Stimulated activated naive B cell treated with anti-CD40 and anti-IgM and Interleukin-4, amounts not matched to agents 10 μg/mL and 1 μg/mL and 100 μg/mL, for 72 hours (primary cell): ENCODE data around the gene EDRF1.

Source experiments
- ATAC-seq, 2 donors: fragments of 150-1000 bp; cut with Tn5 transposase; replicated peaks; 2 replicates each; pipeline ENCODE4 v1.10.0; 2021; ENCODE audit warnings: moderate library complexity in 1 of 2
- DNase-seq: peaks from one replicate; pipeline ENCODE4 v3.0.0; 2021
- H3K27ac Mint-ChIP-seq: one replicate; pipeline ENCODE4 v1.8.0; 2022; ENCODE audit warnings: mild to moderate bottlenecking, mixed read lengths
- H3K27me3 Mint-ChIP-seq, 2 donors: one replicate each; pipeline ENCODE4 v1.8.0; 2022; ENCODE audit warnings: mixed read lengths in 2 of 2
- H3K36me3 Mint-ChIP-seq, 2 donors: one replicate each; pipeline ENCODE4 v1.8.0; 2022; ENCODE audit warnings: mixed read lengths in 2 of 2, mild to moderate bottlenecking in 1 of 2
- H3K4me1 Mint-ChIP-seq, 2 donors: one replicate each; pipeline ENCODE4 v1.8.0; 2022; ENCODE audit warnings: mixed read lengths in 2 of 2, mild to moderate bottlenecking in 1 of 2
- H3K4me3 Mint-ChIP-seq, 2 donors: one replicate each; pipeline ENCODE4 v1.8.0; 2022; ENCODE audit warnings: mild to moderate bottlenecking in 2 of 2, mixed read lengths in 2 of 2, moderate library complexity in 1 of 2
- H3K9me3 Mint-ChIP-seq, 2 donors: one replicate each; pipeline ENCODE4 v1.8.0; 2022; ENCODE audit warnings: mixed read lengths in 2 of 2, mild to moderate bottlenecking in 1 of 2

Gene EDRF1

DNA sequence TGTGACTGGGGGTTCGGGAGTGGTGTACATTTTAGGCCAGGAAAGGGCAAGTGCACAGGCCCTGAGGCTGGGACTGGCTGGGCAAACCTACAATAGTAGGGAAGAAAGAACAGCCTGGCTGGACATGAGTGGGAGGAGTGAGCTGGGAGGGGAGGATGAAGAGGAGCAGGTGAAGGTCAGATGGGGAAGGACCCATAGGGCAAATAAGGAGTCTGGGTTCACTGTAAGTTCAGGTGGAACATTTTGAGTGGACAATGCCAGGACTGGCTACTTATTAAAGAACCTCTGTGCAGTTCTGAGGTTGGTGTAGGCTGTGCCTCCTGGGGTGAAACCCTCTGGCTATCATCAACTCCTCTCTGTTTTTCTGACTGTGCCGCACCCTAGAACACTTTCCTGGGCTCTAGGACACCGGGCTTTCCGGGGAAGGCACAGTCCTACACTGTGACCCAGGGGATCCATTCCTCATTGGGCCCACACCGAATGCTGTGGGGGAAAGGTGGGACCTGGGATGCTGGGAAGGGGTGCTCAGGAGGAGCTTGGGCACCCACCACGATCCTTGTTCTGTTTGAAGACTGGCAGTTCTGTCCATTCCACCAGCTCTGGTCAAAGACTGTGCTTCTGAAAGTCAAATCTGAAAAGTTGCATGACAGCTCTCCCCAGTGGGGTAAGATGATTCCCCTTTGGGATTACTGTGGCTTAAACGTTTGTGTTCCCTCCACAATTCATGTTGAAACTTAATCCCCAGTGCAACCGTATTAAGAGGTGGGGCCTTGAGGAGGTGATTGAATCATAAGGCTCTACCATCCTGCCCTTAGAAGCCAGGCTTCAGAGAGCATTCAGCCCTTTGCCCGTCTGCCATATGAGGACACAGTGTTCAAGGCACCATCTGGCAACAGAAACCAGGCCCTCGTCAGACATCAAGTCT, 60.2 kb downstream of the EDRF1 start:
- DNase-seq (no peak), ATAC-seq (no peak)
- Mint-ChIP-seq H3K27ac (no peak overlapping the region), H3K4me3 (no peak overlapping the region), H3K9me3 (no peaks in the 10 kb centered on the region), H3K36me3 (peaks cover 3 to 8% of the 10 kb centered on the region in 2 donors), H3K4me1 (peaks cover 2 to 5% of the 10 kb centered on the region in 2 donors), H3K27me3 (peaks cover under 1 to 12% of the 10 kb centered on the region in 2 donors)

DNA sequence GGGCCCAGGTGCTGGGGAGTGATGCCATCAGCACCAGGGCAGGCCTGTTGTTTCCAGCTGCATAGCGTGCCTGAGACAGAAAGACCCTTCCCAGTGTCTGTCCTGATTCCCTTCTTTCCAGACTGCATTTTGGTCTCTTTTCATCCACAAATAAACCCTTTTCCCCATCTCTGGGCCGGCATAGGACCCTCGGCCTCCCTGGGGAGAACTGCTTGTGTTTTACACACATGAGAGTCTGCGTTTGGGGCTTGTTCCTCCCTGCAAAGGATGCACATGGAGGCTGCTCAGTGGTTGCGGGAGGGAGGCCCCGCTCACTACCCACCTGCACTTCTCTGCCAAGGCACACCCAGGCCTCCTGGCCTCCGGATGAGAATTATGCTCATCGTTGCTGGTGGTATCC, 61.9 kb downstream of the EDRF1 start:
- no peak for ATAC-seq
- peaks cover 0 to 12% of the 10 kb centered on the region in 2 donors for H3K27me3 Mint-ChIP-seq
- H3K9me3 Mint-ChIP-seq: no peaks in the 10 kb centered on the region
- H3K27ac Mint-ChIP-seq: no peak overlapping the region
- H3K4me3 Mint-ChIP-seq: no peak overlapping the region
- DNase-seq: no peak
- H3K4me1 Mint-ChIP-seq: peaks cover 2 to 5% of the 10 kb centered on the region in 2 donors
- H3K36me3 Mint-ChIP-seq: peaks cover 7 to 15% of the 10 kb centered on the region in 2 donors

DNA sequence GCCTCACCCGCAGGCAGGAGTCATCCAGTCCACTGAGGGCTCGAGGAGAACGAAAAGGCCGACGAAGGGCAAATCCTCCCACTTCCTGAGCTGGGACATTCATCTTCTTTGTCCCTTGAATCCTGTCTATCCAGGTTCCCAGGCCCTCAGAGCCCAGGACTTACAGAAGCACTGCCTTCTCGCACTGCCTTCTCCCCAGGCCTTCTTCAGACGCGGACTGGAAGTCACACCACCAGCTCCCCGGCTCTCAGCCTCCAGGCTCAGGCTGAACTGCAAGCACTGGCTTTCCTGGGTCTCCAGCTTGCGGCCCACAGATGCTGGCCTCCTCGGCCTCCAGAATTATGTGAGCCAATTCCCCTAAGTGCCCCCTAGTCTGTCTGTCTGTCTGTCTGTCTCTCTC, 62.5 kb downstream of the EDRF1 start:
- Mint-ChIP-seq H3K4me3 (no peak overlapping the region), H3K27me3 (peaks cover 0 to 12% of the 10 kb centered on the region in 2 donors), H3K9me3 (no peaks in the 10 kb centered on the region), H3K36me3 (peaks cover 12 to 15% of the 10 kb centered on the region in 2 donors), H3K27ac (no peak overlapping the region), H3K4me1 (peaks cover 5 to 11% of the 10 kb centered on the region in 2 donors)
- ATAC-seq (no peak), DNase-seq (no peak)

DNA sequence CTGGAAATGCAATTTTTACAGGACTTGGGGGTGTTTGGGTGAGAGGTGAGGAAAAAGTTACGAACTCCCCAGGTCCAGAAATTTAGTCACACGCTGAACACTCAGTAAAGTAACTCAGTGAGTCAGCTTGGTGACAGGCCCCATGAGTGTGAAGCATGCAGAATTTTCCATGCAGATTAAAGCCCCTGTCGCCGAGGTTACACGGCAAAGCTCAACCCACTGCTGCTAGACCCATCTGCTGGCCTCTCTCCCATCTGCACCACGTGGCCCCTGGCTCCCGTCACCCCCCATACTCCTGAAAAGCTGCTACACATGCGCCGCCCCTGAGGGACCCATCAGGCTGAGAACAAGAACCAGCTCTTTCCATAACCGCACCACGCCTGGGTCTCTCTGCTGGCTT, 63.1 kb downstream of the EDRF1 start:
- peaks cover 7 to 13% of the 10 kb centered on the region in 2 donors for H3K4me1 Mint-ChIP-seq
- DNase-seq (no peak), ATAC-seq (no peak)
- no peak overlapping the region for H3K4me3 Mint-ChIP-seq
- peaks cover 16 to 18% of the 10 kb centered on the region in 2 donors for H3K36me3 Mint-ChIP-seq
- H3K27ac Mint-ChIP-seq: no peak overlapping the region
- no peaks in the 10 kb centered on the region for H3K9me3 Mint-ChIP-seq
- H3K27me3 Mint-ChIP-seq: peaks cover 0 to 8% of the 10 kb centered on the region in 2 donors

DNA sequence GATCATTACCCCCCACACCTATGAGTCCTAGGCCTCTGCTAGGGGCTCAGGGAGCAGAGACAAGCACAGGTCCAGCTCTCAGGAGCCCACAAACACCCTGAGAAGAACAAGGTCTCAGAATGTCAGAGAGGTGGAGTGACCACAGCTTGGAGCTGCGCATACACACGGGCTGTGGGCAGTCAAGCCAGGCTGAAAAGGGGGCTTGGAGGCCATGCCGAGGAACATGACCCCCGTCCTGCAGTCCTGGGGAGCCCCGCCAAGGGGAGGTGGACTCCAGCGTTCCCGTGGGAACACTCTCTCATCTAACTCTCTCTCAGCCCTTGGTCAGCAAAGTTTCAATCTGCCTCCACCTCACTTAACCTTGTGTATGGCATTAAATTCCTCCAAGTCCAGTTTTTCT, 63.9 kb downstream of the EDRF1 start:
- H3K36me3 Mint-ChIP-seq: peaks cover 20 to 22% of the 10 kb centered on the region in 2 donors
- H3K9me3 Mint-ChIP-seq: no peaks in the 10 kb centered on the region
- no peak overlapping the region for H3K27ac Mint-ChIP-seq
- no peak for DNase-seq
- no peak for ATAC-seq
- no peak overlapping the region for H3K4me3 Mint-ChIP-seq
- H3K4me1 Mint-ChIP-seq: peaks cover 7 to 13% of the 10 kb centered on the region in 2 donors
- no peaks in the 10 kb centered on the region for H3K27me3 Mint-ChIP-seq

DNA sequence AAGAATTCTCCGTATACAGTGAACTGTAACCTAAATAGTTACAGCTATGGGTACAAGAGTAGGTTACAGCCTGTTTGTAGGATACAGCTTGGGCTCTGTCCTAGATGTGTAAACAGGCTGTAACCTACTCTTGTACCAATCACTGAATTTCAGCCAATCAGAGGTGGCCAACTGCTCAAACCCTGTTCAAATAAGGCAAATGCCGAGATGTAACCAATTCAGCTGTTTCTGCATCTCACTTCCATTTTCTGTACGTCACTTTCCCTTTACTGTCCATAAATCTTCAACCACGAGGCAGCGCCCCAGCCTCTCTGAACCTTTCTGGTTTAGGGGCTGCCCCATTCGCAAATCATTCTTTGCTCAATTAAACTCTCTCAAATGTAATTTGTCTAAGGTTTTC, 64.4 kb downstream of the EDRF1 start:
- Mint-ChIP-seq H3K4me3 (no peak overlapping the region), H3K27me3 (no peaks in the 10 kb centered on the region), H3K9me3 (no peaks in the 10 kb centered on the region), H3K4me1 (peaks cover 7 to 13% of the 10 kb centered on the region in 2 donors), H3K27ac (no peak overlapping the region), H3K36me3 (peaks cover 26 to 27% of the 10 kb centered on the region in 2 donors)
- DNase-seq (no peak), ATAC-seq (peak; percentile 66 to 69)

DNA sequence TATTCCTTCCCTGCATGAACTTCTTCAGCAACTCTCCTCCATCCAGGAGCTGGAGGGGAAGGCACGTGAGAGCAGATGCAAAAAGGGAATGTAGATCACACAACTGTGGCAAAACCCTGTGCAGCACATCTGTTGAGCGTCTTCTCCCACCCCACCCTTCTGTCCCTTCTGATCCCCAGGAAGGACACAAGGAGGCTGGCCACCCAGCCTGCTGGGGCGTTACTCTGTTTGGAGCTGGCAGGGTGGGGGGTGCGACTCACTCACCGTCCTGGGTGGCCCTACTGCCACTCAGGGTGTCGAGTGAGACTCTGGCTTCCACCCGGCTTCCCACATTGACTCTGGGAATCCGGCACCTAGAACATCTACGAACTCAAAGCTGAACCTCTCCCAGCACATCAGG, 66.3 kb downstream of the EDRF1 start:
- ATAC-seq (no peak), DNase-seq (no peak)
- H3K9me3 Mint-ChIP-seq: no peaks in the 10 kb centered on the region

DNA sequence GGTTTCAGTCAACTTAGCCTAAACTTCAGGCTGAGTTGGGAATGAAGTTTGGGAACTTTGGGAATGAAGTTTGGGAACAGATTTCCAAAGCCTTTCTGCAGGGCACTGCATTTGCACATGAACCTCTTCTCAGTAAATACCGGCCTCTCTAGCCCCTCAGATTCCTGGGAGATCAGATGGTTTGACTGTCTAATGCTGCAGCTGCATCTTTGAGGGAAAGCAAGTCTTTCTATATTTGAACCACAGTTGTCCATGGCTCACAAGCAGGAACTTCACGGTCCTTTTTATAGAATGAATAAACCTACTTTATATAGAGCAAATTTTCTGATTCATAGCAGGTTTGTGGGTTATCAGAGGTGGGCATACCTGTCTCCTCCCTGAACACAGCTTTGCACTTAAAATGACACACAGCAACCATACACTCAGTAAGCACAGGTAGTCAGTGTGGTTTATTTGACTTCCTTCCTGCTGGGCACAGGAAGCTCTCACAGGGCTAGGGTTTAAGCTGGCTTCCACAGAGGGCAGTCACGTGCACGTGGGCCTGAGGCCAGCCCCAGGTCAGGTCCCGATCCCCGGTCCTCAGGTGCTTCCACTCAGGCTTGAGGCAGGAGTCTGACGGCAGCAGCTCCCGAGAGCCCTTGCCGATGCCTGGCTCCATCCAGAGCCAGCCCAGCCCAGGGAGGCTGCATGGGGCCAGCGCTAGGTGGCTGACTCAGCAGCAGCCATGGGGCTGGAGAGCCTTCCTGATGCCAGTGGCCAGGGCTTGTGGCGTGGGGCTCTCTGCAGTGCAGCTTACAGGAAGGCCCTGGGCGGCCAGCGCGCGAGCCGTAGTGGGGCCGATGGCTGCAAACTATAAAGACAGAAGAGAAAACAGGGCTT, 68.9 kb downstream of the EDRF1 start:
- Mint-ChIP-seq H3K9me3 (no peaks in the 10 kb centered on the region), H3K4me3 (no peak overlapping the region), H3K4me1 (peaks cover 7 to 17% of the 10 kb centered on the region in 2 donors), H3K27ac (no peak overlapping the region), H3K36me3 (peaks cover 40 to 50% of the 10 kb centered on the region in 2 donors), H3K27me3 (no peaks in the 10 kb centered on the region)
- DNase-seq: no peak
- ATAC-seq: no peak

More for the DNA sequence above, 66.3 kb downstream of the EDRF1 start:
- H3K27ac Mint-ChIP-seq: no peak overlapping the region
- peaks cover 7 to 17% of the 10 kb centered on the region in 2 donors for H3K4me1 Mint-ChIP-seq
- H3K27me3 Mint-ChIP-seq: no peaks in the 10 kb centered on the region
- no peak overlapping the region for H3K4me3 Mint-ChIP-seq
- H3K36me3 Mint-ChIP-seq: peaks cover 39% of the 10 kb centered on the region in 2 donors

DNA sequence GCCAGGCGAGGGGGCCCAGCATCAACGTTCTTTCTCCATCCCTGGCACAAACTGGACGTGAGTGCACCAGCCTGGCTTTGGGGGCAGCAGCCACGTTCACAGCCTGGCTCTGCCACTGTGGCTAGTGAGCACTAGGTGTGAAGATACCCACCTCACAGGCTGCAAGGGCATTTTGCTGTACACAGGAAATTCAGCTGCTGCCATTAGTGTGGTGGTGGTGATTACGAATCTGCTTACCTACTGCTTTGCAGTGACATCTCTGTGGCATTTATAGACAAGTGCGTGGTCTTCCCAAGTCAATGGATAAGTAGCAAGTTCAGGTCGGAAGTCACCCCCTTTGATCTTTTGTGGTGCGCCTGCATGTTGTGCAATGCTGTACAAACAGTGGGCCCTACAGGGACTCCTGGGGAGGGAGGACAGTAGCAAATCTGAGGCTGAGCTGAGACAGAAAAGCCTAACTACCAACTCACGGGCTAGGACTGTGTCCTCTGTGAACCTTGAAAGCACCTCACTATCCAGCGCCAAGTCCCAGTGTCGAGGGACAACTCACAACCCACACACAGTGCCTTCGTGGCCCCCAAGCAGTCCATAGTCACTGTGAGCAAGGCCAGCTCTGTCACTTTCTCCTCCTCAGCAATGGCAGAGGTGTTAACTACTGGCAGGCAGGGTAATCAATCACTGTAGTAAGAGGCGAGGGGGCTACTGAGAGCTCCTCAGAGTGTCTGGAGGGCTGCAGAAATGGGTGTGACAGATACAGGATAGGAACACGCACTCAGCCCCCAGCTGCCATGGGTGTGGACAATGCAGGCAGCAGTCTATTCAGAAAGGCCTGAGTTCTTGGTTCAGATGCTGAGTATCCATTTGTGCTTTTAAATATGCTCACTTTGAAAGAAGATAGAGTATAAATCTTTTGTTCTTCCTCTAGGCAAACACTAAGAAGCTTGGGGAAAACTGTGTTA, 73.1 kb downstream of the EDRF1 start:
- H3K27ac Mint-ChIP-seq: no peak overlapping the region
- H3K4me3 Mint-ChIP-seq: no peak overlapping the region

DNA sequence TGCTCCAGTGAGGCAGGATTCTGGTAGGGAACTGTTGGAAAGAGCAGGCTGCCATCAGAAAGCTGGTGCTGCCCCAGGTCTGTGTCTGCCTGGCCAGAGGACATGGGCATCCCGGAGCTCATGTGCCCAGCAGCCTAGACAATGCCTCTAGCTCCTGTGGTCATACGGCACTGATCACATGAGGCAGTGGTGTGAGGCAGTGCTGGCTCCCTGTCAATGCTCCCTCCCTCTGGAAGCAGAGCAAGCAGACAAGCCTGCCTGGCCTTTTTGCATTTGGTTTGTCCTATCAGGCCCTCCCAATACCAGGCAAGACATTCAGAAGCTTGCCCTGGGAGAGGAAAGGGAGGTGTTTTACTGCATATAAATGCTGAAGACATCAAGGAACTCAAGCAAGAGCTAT, 75.6 kb downstream of the EDRF1 start:
- DNase-seq (no peak), ATAC-seq (no peak)
- H3K4me3 Mint-ChIP-seq: no peak overlapping the region
- no peaks in the 10 kb centered on the region for H3K9me3 Mint-ChIP-seq
- no peak overlapping the region for H3K27ac Mint-ChIP-seq
- H3K27me3 Mint-ChIP-seq: no peaks in the 10 kb centered on the region
- H3K36me3 Mint-ChIP-seq: peaks cover 29 to 53% of the 10 kb centered on the region in 2 donors
- H3K4me1 Mint-ChIP-seq: peaks cover 0 to under 1% of the 10 kb centered on the region in 2 donors

More for the DNA sequence above, 73.1 kb downstream of the EDRF1 start:
- H3K36me3 Mint-ChIP-seq: peaks cover 43 to 58% of the 10 kb centered on the region in 2 donors
- no peaks in the 10 kb centered on the region for H3K9me3 Mint-ChIP-seq
- peaks cover 0 to 4% of the 10 kb centered on the region in 2 donors for H3K4me1 Mint-ChIP-seq
- no peak for ATAC-seq
- no peak for DNase-seq
- no peaks in the 10 kb centered on the region for H3K27me3 Mint-ChIP-seq

DNA sequence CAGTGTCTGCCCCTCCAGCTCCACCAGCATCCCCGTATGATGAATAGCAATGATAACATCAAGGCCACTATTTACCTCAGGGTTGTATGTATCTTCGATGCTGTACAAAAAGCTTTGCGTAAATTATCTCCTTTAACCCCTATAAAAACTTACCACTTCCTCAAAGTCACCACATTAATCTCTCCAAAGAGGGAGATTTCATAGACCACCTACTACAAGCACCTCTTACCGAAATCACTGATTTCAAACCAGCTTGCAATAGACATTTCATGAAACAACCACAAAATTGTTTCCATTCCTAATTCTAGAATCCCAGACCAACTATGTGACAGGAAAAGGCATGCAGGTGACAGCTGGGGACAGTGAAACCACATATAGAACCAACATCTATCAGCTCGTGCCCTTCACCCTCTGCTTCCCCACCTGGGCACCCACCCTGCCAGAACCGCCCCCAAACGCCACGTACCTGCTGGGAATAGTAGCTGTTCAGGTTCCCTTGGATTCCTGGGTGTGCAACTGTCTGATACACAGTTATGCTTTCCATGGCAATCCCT, 76.2 kb downstream of the EDRF1 start:
- Mint-ChIP-seq H3K27ac (no peak overlapping the region), H3K4me3 (no peak overlapping the region), H3K27me3 (no peaks in the 10 kb centered on the region), H3K36me3 (peaks cover 31 to 57% of the 10 kb centered on the region in 2 donors), H3K4me1 (no peaks in the 10 kb centered on the region), H3K9me3 (no peaks in the 10 kb centered on the region)
- ATAC-seq: no peak
- no peak for DNase-seq

DNA sequence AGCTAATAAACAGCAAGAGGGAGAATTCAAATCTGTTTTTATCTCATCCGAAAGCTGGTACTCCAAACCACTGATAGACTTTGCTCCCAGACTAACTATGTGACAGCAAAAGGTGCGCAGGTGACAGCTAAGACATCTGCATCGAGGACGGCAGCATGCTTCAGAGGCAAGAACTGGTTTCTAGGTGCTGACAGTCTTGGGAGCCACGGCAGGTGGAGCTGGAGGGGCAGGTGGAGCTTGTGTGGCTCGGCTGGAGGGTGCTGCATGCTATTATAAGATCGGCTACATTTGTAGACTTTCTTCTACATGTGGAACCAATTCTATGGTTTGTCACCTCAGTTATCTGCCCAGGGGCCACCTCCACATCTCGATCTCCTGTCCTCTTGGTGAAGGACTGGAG, 77.9 kb downstream of the EDRF1 start:
- no peaks in the 10 kb centered on the region for H3K9me3 Mint-ChIP-seq
- ATAC-seq: no peak
- H3K36me3 Mint-ChIP-seq: peaks cover 30 to 54% of the 10 kb centered on the region in 2 donors
- no peak for DNase-seq
- H3K27me3 Mint-ChIP-seq: no peaks in the 10 kb centered on the region
- H3K27ac Mint-ChIP-seq: no peak overlapping the region
- no peak overlapping the region for H3K4me3 Mint-ChIP-seq
- H3K4me1 Mint-ChIP-seq: no peaks in the 10 kb centered on the region

DNA sequence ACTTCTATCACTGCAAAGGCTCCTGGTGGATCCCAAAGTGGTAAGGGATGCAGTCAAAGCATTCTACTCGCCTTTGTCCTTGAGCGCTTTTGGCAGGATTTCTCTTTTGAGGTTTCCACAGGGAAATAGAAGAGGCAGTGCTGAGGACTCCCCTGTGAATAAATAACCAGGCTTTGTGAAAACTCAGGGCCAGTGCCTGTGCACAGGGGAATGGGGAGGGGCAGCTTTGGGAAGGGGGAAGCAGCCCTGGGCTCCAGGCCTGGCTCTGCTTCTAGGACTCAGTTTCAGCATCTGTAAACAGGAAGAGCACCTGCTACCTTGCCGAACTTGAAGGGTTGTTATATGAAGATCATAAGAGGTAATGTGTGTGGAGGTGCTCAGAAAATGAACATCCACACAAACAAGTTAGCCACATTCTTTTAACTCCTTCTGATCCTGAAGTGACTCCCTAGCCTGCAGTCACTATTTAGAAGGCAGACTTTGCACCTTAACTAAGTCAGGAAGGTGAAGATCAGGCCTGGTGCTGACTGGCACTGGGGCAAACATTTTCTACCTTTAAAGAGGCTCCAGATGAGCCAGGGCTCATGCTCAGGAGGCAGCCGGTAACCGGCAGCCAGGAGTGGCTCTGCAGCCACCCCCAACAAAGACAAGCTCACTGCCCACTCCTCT, 78.6 kb downstream of the EDRF1 start:
- DNase-seq: no peak
- H3K4me1 Mint-ChIP-seq: no peaks in the 10 kb centered on the region
- no peak overlapping the region for H3K27ac Mint-ChIP-seq
- H3K9me3 Mint-ChIP-seq: no peaks in the 10 kb centered on the region
- H3K4me3 Mint-ChIP-seq: no peak overlapping the region
- ATAC-seq: no peak
- peaks cover 24 to 52% of the 10 kb centered on the region in 2 donors for H3K36me3 Mint-ChIP-seq
- no peaks in the 10 kb centered on the region for H3K27me3 Mint-ChIP-seq
